Iris pigment epithelial cell (primary cell): Measurements from ENCODE around the gene HCFC1.
A peak's percentile ranks its signal among the peaks of the same experiment; 100 is the strongest.

Experiments used
- DNase-seq: peaks from one replicate; pipeline ENCODE4 v3.0.0-alpha.2; 2011; ENCODE audit warnings: low read depth

The HCFC1 gene

DNA sequence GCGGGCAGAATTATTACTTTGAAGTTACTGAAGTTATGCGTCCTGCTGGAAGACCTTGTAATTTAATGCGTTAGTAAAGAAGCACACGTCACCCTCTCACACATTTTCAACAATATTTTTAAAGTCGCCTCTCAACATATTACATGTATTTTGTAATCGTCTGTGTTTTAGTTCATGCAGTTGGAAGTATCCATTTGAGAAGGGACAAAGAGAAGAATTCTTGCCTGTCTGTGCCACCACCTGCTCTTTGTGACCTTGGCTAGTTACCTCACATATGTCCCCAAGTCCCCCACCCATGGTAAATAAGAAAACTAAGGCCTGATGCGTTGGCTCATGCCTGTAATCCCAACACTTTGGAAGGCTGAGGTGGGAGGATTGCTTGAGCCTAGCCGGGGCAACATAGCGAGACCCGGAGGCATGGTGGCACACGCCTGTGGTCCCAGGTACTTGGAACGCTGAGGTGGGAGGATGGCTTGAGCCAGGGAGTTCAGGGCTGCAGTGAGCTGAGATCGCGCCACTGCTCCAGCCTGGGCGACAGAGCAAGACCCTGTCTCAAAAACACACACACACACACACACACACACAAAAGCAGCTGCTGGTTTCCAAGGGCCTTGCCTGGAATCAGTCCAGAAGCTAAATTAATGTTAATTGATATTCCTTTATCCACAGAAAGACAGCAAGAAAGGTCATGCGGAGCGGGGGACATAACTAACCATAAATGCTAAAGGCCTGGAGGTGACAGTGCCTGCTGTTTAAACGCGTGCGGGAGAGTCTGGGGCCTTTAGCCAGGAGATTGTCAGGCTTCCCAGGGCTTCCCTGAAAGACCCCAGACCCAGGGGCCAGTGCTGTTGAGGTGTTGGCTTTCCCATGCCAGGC is 1.7 kb upstream of the HCFC1 start:
- peak; percentile 36 for DNase-seq

DNA sequence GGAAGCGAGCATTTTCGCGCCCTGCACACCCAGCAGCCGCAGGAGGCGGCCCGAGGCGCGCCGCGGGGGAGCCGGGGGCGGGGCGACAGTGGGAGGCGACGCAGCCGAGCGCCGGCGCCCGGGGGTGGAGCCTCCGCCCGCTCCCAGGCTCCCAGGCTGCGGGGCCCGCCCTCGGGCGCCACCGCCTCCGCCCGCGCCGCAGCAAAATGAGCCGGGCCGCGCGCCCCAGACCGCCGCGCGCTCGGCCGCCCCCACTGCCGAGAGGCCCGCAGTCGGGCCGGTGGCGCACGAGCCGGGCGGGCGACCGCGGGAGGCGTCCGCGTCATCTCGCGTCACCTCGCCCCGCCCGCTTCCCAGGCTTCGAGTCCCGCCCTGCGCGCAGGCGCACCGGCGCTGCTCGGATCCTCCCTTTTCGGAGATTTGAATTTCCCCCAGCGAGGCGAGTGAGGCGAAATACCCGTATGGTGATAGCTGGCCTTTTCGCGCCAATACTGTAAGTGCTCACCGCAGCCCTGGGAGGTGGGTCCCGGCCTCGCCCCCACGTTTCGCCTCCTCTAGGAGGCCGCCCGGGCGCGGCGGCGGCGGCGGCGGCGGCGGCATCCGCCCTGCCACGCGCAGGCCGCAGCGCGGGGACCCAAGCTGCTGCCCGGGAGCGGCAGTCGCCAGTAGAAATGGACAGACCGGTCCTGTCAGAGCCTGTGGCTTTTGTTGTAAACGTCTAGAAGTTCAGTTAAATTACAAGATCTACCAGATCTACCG is 929 bp upstream of the HCFC1 start, which contains the start of gene TMEM187:
Gene TMEM187, plus strand, starts transcription at position 387 of the 759 bp plus-strand sequence. CDS start 9,309 bp downstream, outside the sequence.
- DNase-seq: peak; percentile 80

DNA sequence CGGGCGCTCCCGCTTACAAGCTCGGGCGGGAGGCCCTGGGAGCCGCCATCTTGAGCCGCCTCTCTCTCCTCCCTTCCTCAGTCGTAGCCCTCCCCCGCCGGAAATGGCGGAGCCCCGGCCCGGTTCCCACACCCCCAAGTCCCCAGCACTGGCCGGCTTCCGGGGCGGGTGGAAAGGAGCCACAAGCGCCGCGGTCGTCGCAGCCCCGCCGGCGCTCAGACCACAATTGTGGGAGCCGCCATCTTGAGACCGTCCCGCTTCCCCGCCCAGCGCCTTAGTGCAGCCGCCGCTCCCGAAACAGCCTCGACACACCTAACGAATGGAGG is 531 bp downstream of the HCFC1 start:
- peak; percentile 92 for DNase-seq

DNA sequence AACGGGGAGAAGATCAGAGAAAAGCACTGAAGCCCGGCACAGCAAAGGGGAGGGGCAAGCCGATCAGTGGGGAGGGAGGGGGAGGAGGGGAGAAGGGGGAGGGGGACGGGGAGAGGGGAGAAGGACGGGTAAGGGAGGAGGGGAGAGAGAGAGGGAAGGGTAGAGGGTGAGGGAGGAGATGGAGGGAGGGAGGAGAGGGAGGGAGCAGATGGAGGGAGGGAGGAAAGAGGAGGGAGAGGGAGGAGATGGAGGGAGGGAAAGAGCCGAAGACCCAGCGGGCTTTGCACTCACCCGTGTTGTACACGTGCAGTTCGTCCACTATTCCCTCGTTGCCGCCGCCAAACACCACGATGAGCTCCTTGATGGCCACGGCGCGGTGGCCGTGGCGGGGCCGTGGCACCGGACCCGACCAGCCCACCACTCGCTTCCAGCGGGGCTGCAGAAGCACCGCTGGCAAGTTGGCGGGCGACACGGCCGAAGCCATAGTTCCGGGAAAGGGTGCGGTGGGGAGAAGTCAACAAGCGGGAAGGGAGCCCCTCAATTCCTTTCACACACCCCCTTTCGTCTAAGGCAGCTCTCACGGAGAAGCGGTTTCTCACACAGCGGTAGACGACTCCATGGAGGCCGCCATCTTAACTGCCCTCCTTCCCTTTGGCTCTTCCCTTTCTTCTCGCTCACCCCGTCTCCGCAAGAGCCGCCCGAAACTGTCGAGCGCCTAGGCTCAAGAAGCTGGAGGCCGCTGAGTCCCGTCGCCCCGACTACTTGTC is 1.1 kb downstream of the HCFC1 start:
- peak; percentile 70 for DNase-seq

DNA sequence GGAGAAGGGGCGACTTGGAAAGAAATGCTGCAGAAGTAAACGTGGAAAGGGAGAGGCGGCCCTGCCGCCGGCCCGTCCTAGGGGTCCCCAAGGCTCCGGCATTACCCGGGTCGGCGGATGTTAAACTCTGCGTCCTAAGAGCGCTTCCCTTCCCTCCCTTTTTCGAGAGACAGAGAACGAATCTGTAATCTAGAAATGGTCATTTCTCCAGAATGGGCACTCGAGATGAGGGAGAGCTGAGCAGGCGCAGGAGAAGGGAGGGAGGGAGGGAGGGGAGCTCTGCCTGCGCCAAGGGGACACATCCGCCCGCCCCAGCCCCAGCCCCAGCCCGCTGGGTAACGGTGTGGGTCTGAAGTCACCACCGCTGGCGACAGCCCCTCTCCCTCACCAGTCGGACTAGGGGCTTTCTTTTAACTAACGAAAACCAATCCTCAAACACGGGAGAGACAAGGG is 1.7 kb downstream of the HCFC1 start:
- peak; percentile 41 for DNase-seq

DNA sequence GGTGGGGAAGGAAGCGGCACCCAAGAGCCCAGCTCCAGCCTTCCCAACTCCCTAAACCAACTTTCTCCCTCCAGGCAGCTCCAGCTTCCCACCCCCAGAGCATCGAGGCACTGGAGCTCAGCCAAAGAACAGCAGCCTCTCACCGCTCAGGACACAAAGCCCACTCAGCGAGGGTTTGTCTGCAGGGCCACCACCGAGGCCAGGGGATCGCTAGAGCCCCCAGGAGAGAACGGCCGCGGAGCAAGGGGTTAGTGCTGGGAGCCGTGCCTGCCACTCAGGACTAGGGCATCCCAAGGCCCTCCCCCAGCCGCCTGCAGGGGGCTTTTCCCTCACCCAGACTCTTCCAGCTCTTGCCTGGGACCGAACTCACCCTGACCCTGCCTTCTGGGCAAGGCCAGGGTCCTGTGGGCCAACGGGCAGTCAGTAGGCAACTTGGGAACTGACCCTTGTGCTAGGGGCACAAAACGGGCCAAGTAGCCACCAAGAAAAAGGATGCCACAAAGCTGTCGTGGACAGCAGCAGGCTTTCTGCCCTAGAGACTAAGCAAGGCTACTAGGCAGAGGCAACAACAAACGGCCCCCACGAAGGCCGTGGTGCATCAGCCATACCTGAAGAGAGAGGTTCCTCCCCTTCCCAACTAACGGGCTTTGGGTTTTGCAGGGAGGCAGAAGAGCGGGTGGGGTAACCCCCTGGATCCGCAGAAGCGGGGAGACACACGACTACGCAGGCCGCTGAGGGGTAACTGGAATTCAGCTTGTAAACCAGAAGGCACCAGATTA is 2.3 kb downstream of the HCFC1 start:
- DNase-seq: no peak

DNA sequence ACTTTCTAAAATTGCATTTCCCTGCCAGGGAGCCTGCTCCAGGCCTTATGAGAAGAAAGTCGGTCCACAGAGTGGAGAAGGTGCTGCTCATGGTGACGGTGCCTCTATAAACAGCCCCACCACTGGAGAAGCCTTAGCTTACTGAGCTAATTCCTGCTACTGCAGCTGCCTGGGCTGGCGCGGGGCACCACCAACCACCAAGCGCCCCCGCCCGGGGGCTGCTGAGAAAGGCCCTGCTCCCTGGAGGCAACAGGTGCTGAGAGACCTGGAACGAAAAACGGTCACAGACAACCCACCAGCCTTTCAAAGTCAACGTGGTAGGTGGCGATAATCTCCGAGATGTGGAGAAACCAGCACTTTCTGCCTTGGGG is 2.9 kb downstream of the HCFC1 start:
- peak; percentile 32 for DNase-seq

DNA sequence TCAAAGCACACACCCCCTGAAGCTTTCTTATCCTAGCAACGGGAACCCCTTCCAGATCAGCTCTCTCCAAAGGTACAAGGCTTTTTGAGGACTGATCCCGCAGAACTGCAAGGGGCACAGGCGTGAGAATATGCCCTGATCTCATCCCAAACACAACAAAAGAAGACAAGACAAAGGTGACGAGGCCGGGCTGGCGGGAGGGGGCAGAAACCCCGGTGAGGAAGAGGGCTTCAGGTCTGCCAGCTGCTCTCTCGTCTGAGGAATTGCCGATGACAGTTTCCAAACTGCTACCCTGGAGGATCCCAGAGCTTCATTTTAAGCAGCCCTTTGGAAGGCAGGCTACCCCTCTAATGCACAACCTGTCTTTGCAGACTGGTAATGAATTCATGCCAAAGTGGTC is 3.4 kb downstream of the HCFC1 start:
- DNase-seq: no peak

DNA sequence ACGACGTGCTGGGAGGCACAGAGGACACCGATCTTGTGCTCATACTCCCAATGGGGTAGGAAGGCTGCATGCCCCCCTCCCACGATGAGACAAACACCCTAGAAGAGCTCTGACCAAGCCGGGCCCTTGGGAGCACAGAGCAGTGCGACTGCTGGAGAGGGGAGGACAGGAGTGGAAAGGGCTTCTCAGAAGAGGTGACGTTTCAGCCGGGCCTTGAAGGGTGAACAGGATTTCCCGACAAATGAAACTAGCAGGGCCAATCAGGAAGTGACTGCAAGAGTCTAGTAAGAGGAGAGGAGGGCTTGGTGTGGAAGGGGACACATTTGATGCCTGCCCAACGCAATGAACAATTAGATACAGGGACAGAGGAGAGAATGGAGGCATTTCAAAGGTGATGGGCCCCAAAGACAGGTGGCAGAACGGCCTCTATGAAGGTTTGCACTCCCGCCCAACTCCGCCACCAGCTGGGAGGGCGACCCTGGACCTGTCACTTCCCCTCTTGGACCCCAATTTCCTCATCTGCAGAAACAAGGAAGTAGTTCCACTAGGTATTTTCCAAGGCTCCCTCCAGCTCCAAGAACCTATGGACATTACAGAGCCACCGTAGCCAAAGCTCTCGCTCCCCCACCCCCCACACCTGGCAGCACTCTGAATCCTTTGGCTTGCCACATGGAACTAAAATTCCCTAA is 3.9 kb downstream of the HCFC1 start:
- no peak for DNase-seq

DNA sequence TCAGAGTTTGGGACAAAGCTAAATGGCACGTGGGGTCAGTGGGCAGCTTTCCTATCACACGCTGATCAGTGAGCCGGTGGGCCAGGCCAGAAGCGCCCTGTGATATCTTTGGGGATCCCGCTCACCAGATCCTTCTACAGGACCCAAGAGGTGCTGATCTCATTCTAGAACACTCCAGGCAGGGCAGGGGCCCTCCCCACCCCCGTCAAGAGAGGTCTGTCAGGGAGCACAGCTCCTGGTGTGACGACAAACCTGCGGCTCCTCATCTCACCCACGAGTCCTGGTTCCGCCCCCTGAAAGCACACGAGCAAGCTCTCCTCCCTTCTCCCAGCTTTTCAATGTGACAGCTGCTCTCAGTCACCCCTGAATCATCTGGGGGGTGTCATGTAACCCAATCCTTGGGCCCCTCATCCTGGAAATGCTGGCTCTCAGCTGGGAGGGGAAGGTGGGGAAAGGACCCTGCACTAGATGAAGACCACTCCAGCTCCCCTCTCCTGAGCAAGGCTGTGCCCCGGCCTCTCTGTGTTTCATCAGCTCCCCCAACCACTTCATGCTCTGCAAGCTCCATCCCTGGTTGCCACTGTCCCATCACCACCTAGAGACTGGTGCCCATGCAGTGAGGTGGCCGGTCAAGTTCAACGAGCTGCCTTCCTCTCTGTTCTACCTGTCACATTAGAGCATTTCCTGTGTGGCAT is 4.6 kb downstream of the HCFC1 start:
- peak; percentile 25 for DNase-seq

DNA sequence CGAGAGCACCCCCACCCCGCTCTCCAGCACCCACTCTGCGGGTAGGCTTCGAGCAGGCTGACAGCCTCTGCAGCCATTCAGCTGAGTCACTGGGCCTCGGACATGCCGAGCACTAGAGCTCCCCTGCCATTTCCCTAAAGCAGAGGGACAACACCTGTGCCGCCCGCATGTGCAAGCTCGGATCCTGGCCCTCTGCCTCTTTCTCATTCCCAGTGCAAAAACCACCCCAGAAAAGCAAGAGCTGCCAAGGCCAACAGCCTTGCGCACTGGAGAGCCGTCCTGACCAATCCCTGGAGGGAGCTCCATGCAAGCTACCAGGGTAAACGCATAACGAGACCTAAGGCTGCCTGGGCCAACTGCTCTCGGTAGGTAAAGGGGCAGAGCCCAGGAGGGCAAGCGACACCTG is 5.3 kb downstream of the HCFC1 start:
- DNase-seq: peak; percentile 9

DNA sequence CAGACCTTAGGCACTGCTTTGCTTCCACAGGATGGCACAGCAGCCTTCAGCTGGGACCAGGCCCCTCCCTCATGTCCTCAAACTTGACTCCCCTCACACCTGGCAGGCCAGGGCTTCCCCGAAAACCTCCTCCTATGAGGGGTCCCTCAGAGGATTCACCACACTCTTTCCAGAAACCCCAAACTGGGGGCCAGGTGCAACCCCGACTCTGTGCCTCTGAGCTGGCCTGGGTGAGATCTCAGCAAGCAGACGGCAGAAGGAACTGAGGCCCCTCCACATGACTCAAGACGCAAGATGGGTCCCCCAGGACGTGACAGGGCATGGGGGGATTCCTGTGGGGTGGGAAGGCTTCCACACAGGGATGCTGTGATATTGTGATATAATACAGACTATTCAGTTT is 6.2 kb downstream of the HCFC1 start:
- no peak for DNase-seq

DNA sequence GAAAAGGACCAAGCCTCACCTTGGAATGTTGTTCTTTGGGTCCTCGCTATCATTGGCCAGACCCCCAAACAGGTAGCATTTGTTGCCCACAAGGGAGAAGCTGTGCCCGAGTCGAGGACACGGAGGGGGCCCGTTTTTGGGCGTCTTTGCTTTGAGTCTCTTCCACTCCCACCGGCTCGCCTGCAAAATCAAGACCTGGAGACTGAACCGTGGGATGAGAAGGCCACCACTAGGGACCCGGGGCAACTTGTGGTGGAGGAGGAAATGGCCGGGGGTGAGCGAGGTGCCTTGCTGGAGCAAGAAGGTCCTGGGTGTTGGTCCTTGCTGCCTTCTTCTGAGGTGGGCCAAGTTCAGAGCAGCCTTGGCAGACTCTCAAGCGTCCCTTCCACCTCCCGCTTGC is 7.5 kb downstream of the HCFC1 start:
- DNase-seq: no peak

DNA sequence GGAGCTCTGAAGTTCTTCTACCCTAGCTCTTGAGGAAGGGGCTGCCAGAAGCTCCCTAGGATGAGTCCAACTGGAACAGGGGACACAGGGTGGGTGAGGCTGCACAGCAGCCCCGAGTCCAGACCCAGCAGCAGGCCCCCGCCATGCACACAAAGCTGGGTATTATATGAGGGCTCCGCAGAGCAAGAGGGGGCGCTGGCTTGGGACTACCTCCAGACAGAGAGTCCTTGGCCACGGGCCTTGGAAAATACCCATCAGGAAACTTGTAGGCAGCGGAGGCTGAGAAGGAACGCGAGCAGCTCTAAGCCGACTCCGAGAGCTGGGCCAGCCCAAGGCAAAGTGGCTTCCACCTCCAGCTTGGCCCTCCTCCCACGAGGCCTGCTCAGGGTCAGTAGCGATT is 8.1 kb downstream of the HCFC1 start:
- no peak for DNase-seq

DNA sequence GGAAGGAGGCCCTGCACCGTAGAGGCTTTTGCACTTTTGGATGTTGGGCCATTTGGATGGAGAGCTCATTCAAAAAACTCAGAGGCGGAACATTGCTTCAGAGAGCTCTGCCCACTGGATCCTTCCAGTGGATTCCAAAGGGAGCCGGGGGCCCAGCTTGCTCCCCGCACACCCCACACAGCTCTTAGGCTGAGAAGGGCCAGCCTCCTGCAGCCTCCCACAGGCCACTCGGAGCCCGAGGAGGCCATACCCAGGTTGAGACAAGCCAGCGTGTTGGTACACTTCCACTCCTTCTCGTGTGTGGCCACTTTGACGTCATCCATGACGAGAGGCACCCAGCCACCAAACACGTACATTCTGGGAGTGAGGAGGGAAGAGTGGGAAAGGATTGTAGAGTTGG is 10.3 kb downstream of the HCFC1 start:
- no peak for DNase-seq

DNA sequence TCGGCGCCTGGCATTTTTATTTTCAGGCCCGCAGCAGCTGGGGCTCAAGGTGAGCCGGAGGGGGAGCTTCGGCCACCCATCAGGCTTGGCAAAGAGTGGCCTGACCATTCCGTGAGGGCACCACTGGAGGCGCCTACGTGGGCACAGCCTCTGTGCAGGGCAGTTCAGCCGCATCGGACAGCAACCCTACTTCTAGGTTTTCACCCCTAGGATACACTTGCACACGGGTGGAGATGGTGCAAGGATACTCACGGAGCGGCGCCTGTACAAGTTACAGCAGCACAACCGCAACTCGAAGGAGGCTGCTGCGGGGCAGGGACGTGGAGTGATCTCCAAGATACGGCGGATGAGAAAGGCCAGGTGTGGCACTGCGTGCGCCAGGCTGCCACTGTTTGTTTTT is 10.8 kb downstream of the HCFC1 start:
- DNase-seq: no peak

DNA sequence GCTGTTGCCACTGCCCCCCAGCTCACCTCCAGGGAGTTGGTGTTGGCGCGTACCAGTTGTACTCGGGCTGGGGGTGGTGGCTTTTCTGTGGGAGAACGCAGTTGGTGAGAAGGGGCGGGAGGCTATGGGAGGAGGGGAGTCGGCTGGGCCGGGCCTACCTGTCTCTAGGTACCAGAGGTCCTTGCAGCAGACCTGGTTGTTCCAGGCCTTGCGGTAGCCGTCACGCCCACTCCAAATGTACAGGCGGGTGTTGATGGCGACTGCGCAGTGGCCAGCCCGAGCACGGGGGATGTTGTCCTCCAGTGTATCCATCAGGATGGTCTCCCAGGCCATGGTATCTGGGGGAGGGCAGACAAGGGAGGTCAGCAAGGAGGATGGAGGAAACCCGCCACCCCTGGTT is 11.5 kb downstream of the HCFC1 start:
- no peak for DNase-seq

DNA sequence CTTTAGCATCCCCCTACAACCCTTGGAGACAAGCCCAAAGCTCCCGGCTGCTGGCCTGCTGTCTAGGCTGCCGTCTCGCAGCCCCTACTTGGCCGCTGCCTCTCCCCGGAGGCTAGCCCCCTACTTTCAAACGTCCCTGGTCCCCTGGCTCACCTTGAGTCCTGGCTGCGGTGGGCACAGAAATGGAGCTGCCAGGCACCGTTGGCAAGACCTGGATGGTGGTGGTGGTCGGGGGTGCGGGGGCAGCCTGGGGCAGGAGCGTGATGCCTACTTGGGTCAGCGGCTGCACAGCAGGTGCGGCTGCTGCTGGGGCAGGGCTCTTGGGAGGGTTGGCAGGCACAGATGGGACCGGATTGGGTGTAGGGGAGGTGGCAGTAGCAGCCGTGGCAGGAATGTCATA is 12.0 kb downstream of the HCFC1 start:
- DNase-seq: no peak

DNA sequence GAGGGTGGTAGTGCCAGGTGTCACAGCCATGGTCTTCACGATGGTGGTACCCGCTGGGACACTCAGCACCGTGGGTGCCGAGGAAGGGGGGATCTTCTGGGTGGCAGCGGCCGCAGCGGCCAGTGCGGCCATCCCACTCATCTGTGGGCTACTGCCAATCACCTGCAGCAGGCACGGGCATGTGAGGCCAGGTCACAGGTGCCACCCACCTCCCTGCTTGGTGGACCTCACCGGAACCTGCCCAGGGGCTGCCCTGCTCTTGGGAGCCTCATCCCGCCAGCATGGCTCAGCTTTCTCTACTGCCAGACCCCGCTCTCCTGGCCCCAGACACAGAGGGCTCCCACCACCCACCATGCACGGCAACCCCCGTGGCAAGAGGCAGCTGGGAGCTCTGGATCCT is 13.0 kb downstream of the HCFC1 start:
- DNase-seq: no peak

DNA sequence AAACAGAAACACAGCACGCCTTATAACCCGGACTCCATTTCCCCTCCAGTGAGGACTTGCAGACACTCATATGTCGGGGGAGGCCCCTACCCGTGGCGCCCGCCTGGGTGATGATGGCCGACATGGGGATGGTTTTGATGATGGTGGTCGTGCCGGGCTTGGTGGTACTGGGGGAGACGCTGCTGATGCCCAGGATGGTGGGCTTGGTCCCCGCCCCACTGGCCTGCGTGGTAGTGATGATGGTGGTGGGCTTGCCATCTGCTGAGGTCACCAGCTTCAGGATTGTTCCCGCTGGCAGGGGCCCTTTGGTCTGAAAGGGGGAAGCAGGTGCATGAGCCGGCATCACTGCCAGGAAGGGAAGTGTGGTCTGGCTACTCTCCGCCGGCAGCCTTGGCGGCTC is 14.4 kb downstream of the HCFC1 start:
- DNase-seq: no peak
